HG02588 (cell line): Measurements from ENCODE around the gene MYL3.
"Not testable (repeated sequence)": the region's sequence is repeated elsewhere in the genome, so short reads cannot be mapped to it uniquely, and the experiment has no call there.

Source experiments
- ATAC-seq: cut with Tn5 transposase; IDR thresholded peaks from one replicate; pipeline ENCODE4 v1.9.1; 2021; ENCODE audit warnings: mild to moderate bottlenecking, moderate library complexity; ENCODE audit not compliant: unreplicated experiment

The MYL3 gene

DNA sequence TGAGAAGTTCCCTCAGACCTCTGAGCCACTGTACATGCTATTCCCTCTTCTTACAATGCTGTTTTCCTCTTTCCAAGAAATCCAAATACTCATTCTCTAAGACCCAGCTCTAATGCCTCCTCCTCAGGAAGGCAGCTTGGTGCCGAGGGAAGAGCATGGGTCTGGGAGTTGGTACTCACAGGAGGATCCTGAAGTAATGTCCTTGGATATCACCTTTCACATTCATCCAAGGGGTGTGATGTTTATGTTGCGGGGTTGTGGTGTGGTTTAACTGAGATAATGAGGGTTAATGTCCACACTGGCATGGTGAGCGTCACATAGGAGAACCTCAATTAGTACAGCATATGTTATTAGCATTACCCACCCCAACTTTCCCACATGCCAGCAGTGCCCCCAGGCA, 31.9 kb downstream of the MYL3 start:
- ATAC-seq, result no peak

DNA sequence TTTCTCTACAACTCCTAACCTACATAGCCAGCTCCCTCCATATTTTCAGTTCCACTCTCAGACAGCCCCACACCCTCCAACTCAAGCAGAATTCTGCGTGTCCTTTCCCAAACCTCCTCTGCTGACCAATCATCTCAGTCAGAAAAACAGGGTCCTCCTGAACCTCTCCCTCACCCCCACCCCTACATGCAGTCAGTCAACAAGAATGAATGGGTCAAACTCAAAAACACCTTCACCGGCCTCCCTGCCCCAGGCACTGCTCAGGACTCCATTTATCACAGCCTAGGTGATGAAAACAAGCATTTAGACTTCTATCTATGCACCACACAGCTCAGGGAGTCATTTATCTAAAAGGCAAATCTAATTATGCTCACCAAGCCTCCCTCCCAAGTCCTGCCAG, 32.4 kb downstream of the MYL3 start:
- ATAC-seq, result no peak

DNA sequence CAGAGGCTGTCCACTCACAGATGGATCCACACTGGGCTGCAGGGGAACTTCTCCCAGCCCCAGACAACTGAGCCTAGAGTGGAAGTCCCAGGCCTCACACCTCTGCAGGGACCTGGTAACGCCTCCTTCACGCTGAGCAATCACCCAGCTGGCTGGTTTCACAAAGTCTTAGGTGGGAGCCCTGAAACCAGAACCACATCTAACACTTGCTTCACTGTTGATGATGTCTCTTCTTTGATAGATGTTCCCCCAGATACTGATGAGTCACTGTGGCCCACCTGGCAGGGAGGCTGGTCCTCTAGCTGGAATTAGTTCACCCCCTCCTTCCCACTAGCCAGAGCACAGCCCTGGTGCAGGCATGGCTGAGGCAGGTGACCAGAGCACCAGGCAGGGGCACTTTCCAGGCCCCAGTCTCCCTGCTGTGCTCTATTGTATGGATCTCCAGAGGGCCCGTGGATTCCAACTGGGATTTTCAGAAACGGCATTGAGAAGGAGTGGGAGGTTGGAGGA, 33.5 kb downstream of the MYL3 start:
- ATAC-seq, result peak; percentile 74

DNA sequence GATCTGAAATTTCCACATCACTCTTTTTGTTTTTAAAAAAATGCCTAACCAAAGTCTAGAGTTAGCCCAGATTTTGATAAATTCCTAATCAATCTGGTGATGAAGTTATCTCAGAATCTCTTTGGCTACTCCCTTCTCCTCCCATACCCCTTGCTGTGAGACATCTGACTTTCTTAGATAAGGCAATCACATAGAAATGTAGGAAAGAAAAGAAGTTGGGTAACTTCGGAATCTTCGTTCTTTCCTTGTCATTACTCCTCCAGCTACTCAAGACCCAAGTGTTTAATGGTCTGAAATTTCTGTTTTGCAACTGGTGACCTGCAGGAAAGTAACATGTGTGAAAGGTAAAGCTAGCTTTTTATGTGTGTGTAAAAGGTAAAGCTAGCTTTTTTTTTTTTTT, 37.8 kb downstream of the MYL3 start:
- ATAC-seq, result no peak

DNA sequence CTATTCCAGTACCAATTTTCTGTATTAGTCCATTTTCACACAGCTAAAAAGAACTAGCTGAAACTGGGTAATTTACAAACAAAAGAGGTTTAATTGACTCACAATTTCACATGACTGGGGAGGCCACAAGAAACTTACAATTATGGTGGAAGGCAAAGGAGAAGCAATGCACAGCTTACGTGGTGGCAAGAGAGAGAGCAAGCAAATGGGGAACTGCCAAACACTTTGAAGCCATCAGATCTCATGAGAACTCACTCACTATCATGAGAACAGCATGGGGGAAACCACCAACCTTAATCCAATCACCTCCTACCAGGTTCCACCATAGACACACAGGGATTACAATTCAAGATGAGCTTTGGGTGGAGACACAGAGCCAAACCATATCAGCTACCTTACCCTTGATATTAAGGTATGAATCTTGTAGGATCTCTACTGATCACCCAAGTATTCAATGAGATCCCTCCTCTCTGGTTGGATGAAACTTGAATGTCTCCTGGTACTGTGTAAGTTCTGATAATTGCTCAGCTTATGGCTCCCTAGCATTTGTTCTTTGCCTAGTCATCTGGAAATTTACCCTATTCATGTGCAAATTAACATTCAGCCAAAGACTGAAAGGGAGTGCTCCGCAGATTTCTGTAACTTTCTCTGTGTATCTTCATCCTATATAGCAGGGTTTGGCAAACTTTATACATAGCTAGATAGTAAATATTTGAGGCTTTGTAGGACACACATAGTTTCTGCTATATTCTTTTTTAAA, 38.9 kb downstream of the MYL3 start:
- ATAC-seq, result no peak

DNA sequence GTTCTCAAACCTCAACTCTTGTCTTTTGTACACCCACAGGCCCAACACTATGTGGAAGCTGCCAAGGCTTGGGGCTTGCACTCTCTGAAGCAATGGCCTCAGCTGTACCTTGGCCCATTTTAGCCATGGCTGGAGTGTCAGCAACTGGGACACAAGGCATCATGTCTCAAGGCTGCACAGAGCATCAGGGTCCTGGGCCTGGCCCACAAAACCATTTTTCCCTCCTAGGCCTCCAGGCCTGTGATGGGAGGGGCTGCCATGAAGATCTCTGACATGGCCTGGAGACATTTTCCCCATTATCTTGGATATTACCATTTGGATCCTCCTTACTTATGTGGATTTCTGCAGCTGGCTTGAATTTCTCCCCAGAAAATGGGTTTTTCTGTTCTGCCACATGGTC, 39.9 kb downstream of the MYL3 start:
- not testable (repeated sequence) for ATAC-seq

DNA sequence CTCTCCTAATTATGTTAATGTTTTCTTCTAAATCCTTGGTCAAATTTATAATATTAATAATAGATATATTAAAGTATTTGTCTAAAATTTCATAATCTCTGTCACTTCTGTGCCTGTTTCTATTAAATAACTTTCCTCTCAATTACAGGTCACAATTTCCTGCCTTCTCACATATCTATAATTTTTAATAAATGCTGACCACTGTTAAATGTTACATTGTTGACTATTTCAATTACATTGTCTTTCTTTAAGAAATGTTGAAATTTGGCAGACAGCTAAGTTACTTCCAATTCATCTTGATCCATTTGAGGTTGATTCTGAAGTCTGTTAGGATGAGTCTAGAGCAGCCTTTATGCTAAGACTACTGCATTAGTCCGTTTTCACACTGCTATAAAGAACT, 41.7 kb downstream of the MYL3 start:
- no peak for ATAC-seq

DNA sequence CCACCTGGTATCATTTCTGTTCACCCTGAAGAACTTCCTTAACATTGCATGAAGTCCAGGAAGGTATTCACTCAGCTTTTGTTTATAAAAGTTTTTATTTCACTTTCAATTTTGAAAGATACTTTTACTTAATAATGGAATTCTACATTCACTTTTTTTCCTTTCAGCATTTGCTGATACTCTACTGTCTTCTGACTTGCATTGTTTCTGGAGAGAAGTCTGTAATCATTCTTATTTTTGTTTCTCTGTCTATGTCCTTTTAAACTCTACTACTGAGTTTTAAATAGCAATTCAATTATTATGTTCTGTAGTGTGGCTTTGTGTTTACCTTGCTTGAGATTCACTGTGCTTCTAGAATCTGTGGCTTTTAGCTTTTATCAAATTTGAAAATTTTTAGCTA, 42.4 kb downstream of the MYL3 start:
- no peak for ATAC-seq

DNA sequence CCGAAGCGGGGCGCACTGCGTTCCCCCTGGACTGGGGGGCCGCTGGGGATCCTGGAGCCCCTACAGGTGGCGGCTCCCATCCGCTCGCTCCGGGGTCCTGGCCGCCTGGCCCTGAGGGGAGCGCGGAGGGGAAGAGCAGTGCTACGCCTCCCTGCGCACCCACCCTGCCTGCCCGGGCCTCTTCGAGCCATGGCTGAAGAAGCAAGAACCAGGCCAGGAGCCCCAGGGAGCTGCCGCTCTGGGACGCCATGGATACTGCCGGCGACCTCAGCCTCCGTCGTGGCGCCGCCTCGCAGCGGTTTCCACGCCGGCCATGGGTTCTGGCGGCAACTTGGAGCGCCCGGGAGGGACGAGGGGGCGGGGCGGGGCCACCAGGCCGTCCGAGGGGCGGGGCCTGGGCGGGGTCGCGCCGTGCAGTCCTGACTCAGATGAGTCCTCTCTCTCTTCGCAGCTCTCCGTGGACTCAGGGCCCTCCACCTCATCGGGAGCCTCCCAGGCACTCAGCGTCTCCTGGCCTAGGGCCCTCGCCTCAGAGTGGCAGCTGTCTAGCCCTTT, 50.9 kb downstream of the MYL3 start:
- no peak for ATAC-seq

DNA sequence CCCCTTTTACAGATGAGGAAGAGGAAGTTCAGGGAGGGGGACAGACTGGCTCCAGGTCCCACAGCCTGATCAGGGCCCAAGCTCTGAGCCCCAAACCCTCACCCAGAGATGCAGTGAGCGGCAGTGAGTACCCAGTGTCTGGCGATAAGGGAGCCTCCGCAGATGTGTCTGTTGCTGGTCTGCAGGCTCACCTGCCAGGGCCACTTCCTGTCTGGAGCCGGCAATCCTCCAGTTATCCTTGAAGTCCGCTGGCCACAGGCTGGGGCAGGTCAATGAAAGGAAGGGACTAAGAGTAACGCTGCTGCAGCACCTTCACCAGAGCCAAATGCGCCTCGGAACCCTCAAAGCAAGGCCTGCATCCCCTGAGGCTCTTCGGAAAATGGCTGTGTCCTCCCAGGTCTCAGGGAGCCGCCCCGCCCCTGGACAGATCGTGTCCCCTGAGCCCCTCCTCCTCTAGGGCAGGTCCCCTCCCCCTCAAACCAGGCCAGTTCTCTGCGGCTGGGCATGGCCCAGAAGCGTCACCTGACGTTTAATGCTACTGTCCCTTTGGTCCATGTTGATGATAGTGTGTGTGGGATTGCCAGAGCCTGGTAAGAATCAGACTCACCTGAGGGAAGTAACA, 51.5 kb downstream of the MYL3 start:
- ATAC-seq, result no peak

DNA sequence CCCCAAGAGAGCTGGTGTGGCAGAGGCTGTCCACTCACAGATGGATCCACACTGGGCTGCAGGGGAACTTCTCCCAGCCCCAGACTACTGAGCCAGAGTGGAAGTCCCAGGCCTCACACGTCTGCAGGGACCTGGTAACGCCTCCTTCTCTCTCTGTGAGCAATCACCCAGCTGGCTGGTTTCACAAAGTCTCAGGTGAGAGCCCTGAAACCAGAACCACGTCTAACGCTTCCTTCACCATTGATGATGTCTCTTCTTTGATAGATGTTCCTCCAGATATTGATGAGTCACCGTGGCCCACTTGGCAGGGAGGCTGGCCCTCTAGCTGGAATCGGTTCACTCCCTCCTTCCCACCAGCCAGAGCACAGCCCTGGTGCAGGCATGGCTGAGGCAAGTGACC, 54.5 kb downstream of the MYL3 start:
- not testable (repeated sequence) for ATAC-seq
